HEK293T (cell line): Measurements from ENCODE around the gene ZNF296.

Source experiments
- BHLHE40 ChIP-seq: fragments of 450-650 bp; IDR thresholded peaks from 2 replicates; pipeline ENCODE4 v1.6.1; 2016; ENCODE audit warnings: mild to moderate bottlenecking, moderate library complexity, borderline replicate concordance
- NFRKB ChIP-seq: fragments of 450-650 bp; IDR thresholded peaks from 2 replicates; pipeline ENCODE4 v1.6.1; 2016; ENCODE audit warnings: mild to moderate bottlenecking, moderate library complexity
- SP1 ChIP-seq: fragments of 450-650 bp; IDR thresholded peaks from 2 replicates; pipeline ENCODE4 v1.6.1; 2017
- TF ChIP-seq, protein P1 (sequence below): fragments of 450-650 bp; IDR thresholded peaks from 2 replicates; pipeline ENCODE4 v1.6.1; 2016

DNA sequence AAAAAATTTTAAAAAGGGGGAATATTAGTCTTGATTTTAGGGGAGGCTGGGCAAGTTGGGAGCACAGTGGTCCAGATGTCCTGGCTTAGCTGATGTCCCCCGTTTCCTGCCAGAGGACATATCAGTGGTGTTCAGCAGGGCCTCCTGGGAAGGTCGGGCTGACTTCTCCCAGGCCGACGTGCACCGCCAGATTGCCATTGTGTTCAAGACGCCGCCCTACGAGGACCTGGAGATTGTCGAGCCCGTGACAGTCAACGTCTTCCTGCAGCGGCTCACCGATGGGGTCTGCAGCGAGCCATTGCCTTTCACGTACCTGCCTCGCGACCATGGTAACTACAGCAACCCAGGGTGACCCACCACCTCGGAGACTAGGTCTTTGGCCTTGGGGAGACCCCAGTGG is 43.9 kb downstream of the ZNF296 start:
- TF ChIP-seq SP1: no peak
- TF ChIP-seq, protein P1, sequence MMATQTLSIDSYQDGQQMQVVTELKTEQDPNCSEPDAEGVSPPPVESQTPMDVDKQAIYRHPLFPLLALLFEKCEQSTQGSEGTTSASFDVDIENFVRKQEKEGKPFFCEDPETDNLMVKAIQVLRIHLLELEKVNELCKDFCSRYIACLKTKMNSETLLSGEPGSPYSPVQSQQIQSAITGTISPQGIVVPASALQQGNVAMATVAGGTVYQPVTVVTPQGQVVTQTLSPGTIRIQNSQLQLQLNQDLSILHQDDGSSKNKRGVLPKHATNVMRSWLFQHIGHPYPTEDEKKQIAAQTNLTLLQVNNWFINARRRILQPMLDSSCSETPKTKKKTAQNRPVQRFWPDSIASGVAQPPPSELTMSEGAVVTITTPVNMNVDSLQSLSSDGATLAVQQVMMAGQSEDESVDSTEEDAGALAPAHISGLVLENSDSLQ: no peak
- no peak for TF ChIP-seq BHLHE40
- no peak for TF ChIP-seq NFRKB
